HEK293 (cell line): ENCODE results near the gene NPC2.

ENCODE experiments used
- CTCF ChIA-PET: fragments of 350-600 bp; formaldehyde crosslinking; extraction: SDS; loops from one replicate; lab custom pipeline; 2021; ENCODE audit warnings: antibody characterized with exemption; lab: Yijun Ruan, JAX
- POLR2A ChIA-PET: fragments of 300-600 bp; formaldehyde crosslinking; extraction: SDS; loops from one replicate; lab custom pipeline; 2020; ENCODE audit warnings: antibody characterized with exemption, inconsistent platforms; lab: Yijun Ruan, JAX
- H3K27ac ChIP-seq: fragments of 200-500 bp; sonication (Bioruptor generic); 2 replicates; pipeline ENCODE4 v1.5.1; 2014; ENCODE audit warnings: low read depth, low read length, control low read depth, inconsistent platforms; ENCODE audit errors: extremely low read depth
- H3K36me3 ChIP-seq, 2 experiments: fragments of 200-500 bp in 1 of 2; sonication (Bioruptor generic) in 1 of 2; 1 replicate in 1 of 2; 2 replicates in 1 of 2; pipeline ENCODE4 v1.5.1; 2014 to 2017; ENCODE audit warnings: inconsistent platforms in 2 of 2, low read length in 2 of 2; ENCODE audit not compliant: control insufficient read depth in 2 of 2, insufficient read depth in 1 of 2
- H3K4me1 ChIP-seq: fragments of 200-500 bp; sonication (Bioruptor generic); 2 replicates; pipeline ENCODE4 v1.5.1; 2014; ENCODE audit warnings: mild to moderate bottlenecking, low read length, inconsistent platforms; ENCODE audit not compliant: control insufficient read depth, insufficient read depth
- H3K4me3 ChIP-seq: 2 replicates; pipeline ENCODE4 v1.5.1; 2011; ENCODE audit warnings: low read depth, mild to moderate bottlenecking, control low read depth, low read length, moderate library complexity
- H3K9me3 ChIP-seq: fragments of 200-500 bp; sonication (Bioruptor generic); 2 replicates; pipeline ENCODE4 v1.5.1; 2014; ENCODE audit warnings: low read depth, low read length, inconsistent platforms; ENCODE audit not compliant: control insufficient read depth, insufficient read depth
- EGR2 ChIP-seq: fragments of 450-650 bp; formaldehyde crosslinking; IDR thresholded peaks from 2 replicates; pipeline ENCODE4 v1.5.1; 2016; ENCODE audit warnings: low read depth, missing biosample characterization, missing genetic modification characterization
- KLF1 ChIP-seq: fragments of 450-650 bp; formaldehyde crosslinking; IDR thresholded peaks from 2 replicates; pipeline ENCODE4 v1.5.1; 2016; ENCODE audit warnings: missing biosample characterization, missing genetic modification characterization
- KLF9 ChIP-seq: fragments of 450-650 bp; formaldehyde crosslinking; IDR thresholded peaks from 2 replicates; pipeline ENCODE4 v1.5.1; 2016; ENCODE audit warnings: missing biosample characterization, missing genetic modification characterization, low read depth
- PRDM2 ChIP-seq: fragments of 450-650 bp; formaldehyde crosslinking; IDR thresholded peaks from 2 replicates; pipeline ENCODE4 v1.5.1; 2016; ENCODE audit warnings: missing biosample characterization, missing genetic modification characterization, borderline replicate concordance
- ZFHX2 ChIP-seq: fragments of 450-650 bp; formaldehyde crosslinking; conservative IDR thresholded peaks from 2 replicates; pipeline ENCODE4 v1.5.1; 2016; ENCODE audit warnings: missing biosample characterization, missing genetic modification characterization
- ZFP69B ChIP-seq: fragments of 450-650 bp; formaldehyde crosslinking; IDR thresholded peaks from 2 replicates; pipeline ENCODE4 v1.5.1; 2016; ENCODE audit warnings: missing biosample characterization, missing genetic modification characterization
- ZNF112 ChIP-seq: fragments of 450-650 bp; formaldehyde crosslinking; IDR thresholded peaks from 2 replicates; pipeline ENCODE4 v1.5.0; 2017; ENCODE audit warnings: missing biosample characterization, missing genetic modification characterization
- ZNF138 ChIP-seq: fragments of 450-650 bp; formaldehyde crosslinking; IDR thresholded peaks from 2 replicates; pipeline ENCODE4 v1.5.1; 2016; ENCODE audit warnings: missing biosample characterization, missing genetic modification characterization, borderline replicate concordance
- ZNF174 ChIP-seq: fragments of 450-650 bp; formaldehyde crosslinking; IDR thresholded peaks from 2 replicates; pipeline ENCODE4 v1.5.0; 2017; ENCODE audit warnings: missing biosample characterization, mild to moderate bottlenecking, missing genetic modification characterization
- ZNF23 ChIP-seq: fragments of 450-650 bp; formaldehyde crosslinking; IDR thresholded peaks from 2 replicates; pipeline ENCODE4 v1.5.1; 2016; ENCODE audit warnings: missing biosample characterization, missing genetic modification characterization, borderline replicate concordance
- ZNF302 ChIP-seq: fragments of 450-650 bp; formaldehyde crosslinking; IDR thresholded peaks from 2 replicates; pipeline ENCODE4 v1.5.1; 2016; ENCODE audit warnings: missing biosample characterization, missing genetic modification characterization, low read depth
- ZNF558 ChIP-seq: fragments of 450-650 bp; formaldehyde crosslinking; IDR thresholded peaks from 2 replicates; pipeline ENCODE4 v1.5.1; 2016; ENCODE audit warnings: missing biosample characterization, missing genetic modification characterization
- ZNF658 ChIP-seq: fragments of 450-650 bp; formaldehyde crosslinking; IDR thresholded peaks from 2 replicates; pipeline ENCODE4; 2016; ENCODE audit warnings: missing biosample characterization, missing genetic modification characterization
- ZXDB ChIP-seq: fragments of 450-650 bp; formaldehyde crosslinking; IDR thresholded peaks from 2 replicates; pipeline ENCODE4 v1.5.1; 2016; ENCODE audit warnings: missing biosample characterization, missing genetic modification characterization
- TF ChIP-seq, protein P1 (sequence below): fragments of 450-650 bp; formaldehyde crosslinking; IDR thresholded peaks from 2 replicates; pipeline ENCODE4 v1.5.0; 2017; ENCODE audit warnings: missing biosample characterization, missing genetic modification characterization, borderline replicate concordance
- TF ChIP-seq, protein P2 (sequence below): fragments of 450-650 bp; formaldehyde crosslinking; IDR thresholded peaks from 2 replicates; pipeline ENCODE4 v1.5.1; 2016; ENCODE audit warnings: missing biosample characterization, missing genetic modification characterization
- TF ChIP-seq, protein P3 (sequence below): fragments of 450-650 bp; formaldehyde crosslinking; IDR thresholded peaks from 2 replicates; pipeline ENCODE4 v1.5.1; 2016; ENCODE audit warnings: missing biosample characterization, missing genetic modification characterization

The NPC2 gene

DNA sequence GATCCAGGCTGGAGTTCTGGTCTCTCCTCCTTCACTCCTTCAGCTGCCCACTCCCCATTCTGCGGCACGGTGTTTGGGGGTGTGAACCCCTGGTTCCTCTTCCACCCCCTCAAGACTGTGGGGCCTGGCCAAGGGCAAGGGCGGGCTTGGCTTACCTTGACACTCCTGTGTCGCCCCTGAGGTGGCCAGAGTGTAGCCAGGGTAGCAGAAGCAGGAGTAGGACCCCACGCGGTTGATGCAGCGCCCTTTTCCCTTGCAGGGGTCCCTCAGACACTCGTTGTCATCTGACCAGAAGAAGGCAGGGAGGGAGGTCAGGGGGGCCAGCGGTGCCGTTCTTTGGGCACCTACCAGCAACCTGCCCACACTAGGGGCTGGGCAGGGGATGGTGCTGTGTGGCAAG lies 28.7 kb upstream of the NPC2 start (continued):
- TF ChIP-seq, protein P1, sequence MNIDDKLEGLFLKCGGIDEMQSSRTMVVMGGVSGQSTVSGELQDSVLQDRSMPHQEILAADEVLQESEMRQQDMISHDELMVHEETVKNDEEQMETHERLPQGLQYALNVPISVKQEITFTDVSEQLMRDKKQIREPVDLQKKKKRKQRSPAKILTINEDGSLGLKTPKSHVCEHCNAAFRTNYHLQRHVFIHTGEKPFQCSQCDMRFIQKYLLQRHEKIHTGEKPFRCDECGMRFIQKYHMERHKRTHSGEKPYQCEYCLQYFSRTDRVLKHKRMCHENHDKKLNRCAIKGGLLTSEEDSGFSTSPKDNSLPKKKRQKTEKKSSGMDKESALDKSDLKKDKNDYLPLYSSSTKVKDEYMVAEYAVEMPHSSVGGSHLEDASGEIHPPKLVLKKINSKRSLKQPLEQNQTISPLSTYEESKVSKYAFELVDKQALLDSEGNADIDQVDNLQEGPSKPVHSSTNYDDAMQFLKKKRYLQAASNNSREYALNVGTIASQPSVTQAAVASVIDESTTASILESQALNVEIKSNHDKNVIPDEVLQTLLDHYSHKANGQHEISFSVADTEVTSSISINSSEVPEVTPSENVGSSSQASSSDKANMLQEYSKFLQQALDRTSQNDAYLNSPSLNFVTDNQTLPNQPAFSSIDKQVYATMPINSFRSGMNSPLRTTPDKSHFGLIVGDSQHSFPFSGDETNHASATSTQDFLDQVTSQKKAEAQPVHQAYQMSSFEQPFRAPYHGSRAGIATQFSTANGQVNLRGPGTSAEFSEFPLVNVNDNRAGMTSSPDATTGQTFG, result no peak
- TF ChIP-seq ZNF138 (tag by site-specific recombination), result no peak
- TF ChIP-seq ZNF558, result no peak
- no peak for TF ChIP-seq ZNF174 (tag by site-specific recombination)
- no peak for TF ChIP-seq ZXDB (tag by site-specific recombination)
- TF ChIP-seq ZFP69B (tag by site-specific recombination), result no peak
- no peak for TF ChIP-seq ZNF658

DNA sequence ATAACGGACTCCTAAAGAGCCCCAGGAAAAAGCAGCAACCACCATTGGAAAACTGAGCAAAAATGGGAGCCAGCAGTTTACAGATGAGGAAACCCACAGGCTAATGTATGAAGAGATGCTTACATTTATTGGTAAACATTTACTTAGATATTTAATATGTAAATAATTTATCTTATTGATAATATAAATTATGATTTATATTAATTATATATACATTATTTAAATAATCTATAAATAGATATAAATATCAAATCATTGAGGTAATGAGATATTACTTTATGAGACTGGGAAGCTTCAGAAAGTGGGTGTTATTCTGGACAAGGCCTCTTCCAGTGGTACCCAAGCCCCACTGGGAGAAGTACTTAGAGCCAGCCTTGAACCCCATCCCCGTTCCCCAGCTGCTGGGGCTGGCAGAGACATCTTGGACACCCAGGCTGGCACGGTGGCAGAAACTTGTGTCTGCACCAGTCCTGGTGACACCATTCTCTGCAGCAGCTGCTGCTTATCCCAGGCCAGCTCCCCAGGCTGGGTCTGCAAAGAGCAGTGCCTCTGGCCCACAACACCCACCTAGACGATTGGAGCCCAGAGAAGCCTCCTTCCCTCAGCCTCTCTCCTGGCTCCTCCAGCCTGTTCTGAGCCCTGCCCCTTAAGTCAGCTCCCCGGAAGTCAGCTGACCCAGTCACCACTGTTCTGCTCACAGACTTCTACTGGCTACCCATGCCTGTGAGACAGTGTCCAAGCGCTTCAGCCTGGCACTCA lies 26.4 kb upstream of the NPC2 start:
- no peaks in the 10 kb centered on the region for H3K36me3 ChIP-seq
- H3K27ac ChIP-seq, result no peak overlapping the region
- no peaks in the 10 kb centered on the region for H3K4me1 ChIP-seq
- ChIA-PET POLR2A (no interaction called here), CTCF (interaction anchor here (0.7 to 0.8 kb wide), 2 partner anchors 11 to 40 kb away, joined by 3 read pairs; no protein-coding TSS in a partner anchor)
- H3K4me3 ChIP-seq, result no peak overlapping the region
- no peak for TF ChIP-seq KLF1 (tag by site-specific recombination)
- no peaks in the 10 kb centered on the region for H3K9me3 ChIP-seq

GRCh38 chr14:74518221-74518620 lies 25.1 kb upstream of the NPC2 start:
- H3K4me1 ChIP-seq, result no peaks in the 10 kb centered on the region
- no peaks in the 10 kb centered on the region for H3K36me3 ChIP-seq
- TF ChIP-seq, protein P2, sequence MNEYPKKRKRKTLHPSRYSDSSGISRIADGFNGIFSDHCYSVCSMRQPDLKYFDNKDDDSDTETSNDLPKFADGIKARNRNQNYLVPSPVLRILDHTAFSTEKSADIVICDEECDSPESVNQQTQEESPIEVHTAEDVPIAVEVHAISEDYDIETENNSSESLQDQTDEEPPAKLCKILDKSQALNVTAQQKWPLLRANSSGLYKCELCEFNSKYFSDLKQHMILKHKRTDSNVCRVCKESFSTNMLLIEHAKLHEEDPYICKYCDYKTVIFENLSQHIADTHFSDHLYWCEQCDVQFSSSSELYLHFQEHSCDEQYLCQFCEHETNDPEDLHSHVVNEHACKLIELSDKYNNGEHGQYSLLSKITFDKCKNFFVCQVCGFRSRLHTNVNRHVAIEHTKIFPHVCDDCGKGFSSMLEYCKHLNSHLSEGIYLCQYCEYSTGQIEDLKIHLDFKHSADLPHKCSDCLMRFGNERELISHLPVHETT (tag by site-specific recombination), result no peak
- TF ChIP-seq KLF9 (tag by site-specific recombination) (no peak), PRDM2 (tag by site-specific recombination) (no peak), ZNF112 (tag by site-specific recombination) (no peak), ZFHX2 (tag by site-specific recombination) (peak; percentile 95), ZNF23 (tag by site-specific recombination) (no peak), EGR2 (tag by site-specific recombination) (peak; percentile 94), ZNF302 (no peak)
- TF ChIP-seq, protein P3, sequence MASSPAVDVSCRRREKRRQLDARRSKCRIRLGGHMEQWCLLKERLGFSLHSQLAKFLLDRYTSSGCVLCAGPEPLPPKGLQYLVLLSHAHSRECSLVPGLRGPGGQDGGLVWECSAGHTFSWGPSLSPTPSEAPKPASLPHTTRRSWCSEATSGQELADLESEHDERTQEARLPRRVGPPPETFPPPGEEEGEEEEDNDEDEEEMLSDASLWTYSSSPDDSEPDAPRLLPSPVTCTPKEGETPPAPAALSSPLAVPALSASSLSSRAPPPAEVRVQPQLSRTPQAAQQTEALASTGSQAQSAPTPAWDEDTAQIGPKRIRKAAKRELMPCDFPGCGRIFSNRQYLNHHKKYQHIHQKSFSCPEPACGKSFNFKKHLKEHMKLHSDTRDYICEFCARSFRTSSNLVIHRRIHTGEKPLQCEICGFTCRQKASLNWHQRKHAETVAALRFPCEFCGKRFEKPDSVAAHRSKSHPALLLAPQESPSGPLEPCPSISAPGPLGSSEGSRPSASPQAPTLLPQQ (tag by site-specific recombination), result no peak
- POLR2A ChIA-PET, result no interaction called here
- H3K4me3 ChIP-seq, result no peak overlapping the region
- H3K9me3 ChIP-seq, result no peaks in the 10 kb centered on the region
- H3K27ac ChIP-seq, result no peak overlapping the region
- CTCF ChIA-PET, result interaction anchor here (0.6 kb wide), 2 partner anchors 56 to 110 kb away, joined by 4 to 6 read pairs; no protein-coding TSS in a partner anchor
